Stomach (tissue), 4 donors: ENCODE data around the gene DYNLL1.
"Not testable (repeated sequence)": the region's sequence is repeated elsewhere in the genome, so short reads cannot be mapped to it uniquely, and the experiment has no call there.

Experiments
- CTCF ChIP-seq, 7 experiments: fragments of 450-650 bp in 4 of 7; fragments of 200-600 bp in 3 of 7; sonication (generic) in 3 of 7; IDR thresholded peaks; one replicate each; pipeline ENCODE4 v1.5.1; 2016 to 2019; ENCODE audit warnings: antibody characterized with exemption in 7 of 7, control low read depth in 2 of 7, mild to moderate bottlenecking in 1 of 7
- EP300 ChIP-seq: sonication (generic); formaldehyde crosslinking; IDR thresholded peaks from one replicate; pipeline ENCODE4 v1.6.1; 2017; ENCODE audit warnings: antibody characterized with exemption
- POLR2A ChIP-seq, 4 donors: fragments of 450-650 bp; IDR thresholded peaks; one replicate each; pipeline ENCODE4 v1.6.1; 2016; ENCODE audit warnings: antibody characterized with exemption in 4 of 4, control low read depth in 2 of 4, mild to moderate bottlenecking in 1 of 4, moderate library complexity in 1 of 4

- not testable (repeated sequence) for TF ChIP-seq CTCF (IDR thresholded peaks at IDR 0.05); POLR2A (IDR thresholded peaks at IDR 0.05); EP300
Measured at GRCh38 chr12:120487552-120487951, 8.4 kb upstream of the DYNLL1 start.
